OCI-LY3 (cell line): ENCODE measurements around the gene GSTA1.
"Not testable (repeated sequence)": the region's sequence is repeated elsewhere in the genome, so short reads cannot be mapped to it uniquely, and the experiment has no call there.

ENCODE experiments used
- EZH2phosphoT487 ChIP-seq: fragments of 200-600 bp; shearing (Covaris generic); IDR thresholded peaks from 2 replicates; pipeline ENCODE4 v1.6.1; 2018; ENCODE audit warnings: antibody characterized with exemption, mixed run types, low read depth
- TF ChIP-seq, protein P1 (sequence below): fragments of 200-600, 300-600 bp; sonication (generic); IDR thresholded peaks from 2 replicates; pipeline ENCODE4 v1.5.1; 2014; ENCODE audit warnings: antibody characterized with exemption, low read length, low read depth

DNA sequence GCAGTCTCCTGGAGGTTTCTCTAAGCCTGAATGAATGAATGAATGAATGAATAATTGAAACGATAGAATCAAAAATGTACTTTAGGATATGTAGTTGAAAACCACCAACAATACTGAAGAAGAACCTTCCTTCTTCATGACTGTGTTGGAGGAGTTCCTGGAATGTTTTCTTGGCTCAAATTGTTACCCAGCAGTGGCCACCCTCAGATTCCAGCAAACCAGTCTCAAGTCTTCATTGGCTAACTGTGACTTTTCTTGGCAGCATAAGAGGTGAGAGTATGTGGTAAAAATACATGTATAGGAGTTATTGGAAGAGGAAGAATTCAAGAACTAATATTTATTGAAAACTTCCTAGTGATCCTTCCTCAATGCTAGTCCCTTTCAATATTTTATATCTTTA is 4.3 kb downstream of the GSTA1 start:
- TF ChIP-seq, protein P1, sequence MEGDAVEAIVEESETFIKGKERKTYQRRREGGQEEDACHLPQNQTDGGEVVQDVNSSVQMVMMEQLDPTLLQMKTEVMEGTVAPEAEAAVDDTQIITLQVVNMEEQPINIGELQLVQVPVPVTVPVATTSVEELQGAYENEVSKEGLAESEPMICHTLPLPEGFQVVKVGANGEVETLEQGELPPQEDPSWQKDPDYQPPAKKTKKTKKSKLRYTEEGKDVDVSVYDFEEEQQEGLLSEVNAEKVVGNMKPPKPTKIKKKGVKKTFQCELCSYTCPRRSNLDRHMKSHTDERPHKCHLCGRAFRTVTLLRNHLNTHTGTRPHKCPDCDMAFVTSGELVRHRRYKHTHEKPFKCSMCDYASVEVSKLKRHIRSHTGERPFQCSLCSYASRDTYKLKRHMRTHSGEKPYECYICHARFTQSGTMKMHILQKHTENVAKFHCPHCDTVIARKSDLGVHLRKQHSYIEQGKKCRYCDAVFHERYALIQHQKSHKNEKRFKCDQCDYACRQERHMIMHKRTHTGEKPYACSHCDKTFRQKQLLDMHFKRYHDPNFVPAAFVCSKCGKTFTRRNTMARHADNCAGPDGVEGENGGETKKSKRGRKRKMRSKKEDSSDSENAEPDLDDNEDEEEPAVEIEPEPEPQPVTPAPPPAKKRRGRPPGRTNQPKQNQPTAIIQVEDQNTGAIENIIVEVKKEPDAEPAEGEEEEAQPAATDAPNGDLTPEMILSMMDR, result not testable (repeated sequence)
- TF ChIP-seq EZH2phosphoT487, result not testable (repeated sequence)
